ENCODE measurements around the gene EGLN2.
"Not testable (repeated sequence)": the region's sequence is repeated elsewhere in the genome, so short reads cannot be mapped to it uniquely, and the experiment has no call there.

Gene EGLN2

GRCh38 chr19:40850277-40850676, 51.3 kb downstream of the EGLN2 start, which contains the start of gene CYP2A6:
Gene CYP2A6 (minus strand): TSS chr19:40850447. CDS start chr19:40850426, 21 bp downstream.
- not testable (repeated sequence) for DNase-seq

DNA sequence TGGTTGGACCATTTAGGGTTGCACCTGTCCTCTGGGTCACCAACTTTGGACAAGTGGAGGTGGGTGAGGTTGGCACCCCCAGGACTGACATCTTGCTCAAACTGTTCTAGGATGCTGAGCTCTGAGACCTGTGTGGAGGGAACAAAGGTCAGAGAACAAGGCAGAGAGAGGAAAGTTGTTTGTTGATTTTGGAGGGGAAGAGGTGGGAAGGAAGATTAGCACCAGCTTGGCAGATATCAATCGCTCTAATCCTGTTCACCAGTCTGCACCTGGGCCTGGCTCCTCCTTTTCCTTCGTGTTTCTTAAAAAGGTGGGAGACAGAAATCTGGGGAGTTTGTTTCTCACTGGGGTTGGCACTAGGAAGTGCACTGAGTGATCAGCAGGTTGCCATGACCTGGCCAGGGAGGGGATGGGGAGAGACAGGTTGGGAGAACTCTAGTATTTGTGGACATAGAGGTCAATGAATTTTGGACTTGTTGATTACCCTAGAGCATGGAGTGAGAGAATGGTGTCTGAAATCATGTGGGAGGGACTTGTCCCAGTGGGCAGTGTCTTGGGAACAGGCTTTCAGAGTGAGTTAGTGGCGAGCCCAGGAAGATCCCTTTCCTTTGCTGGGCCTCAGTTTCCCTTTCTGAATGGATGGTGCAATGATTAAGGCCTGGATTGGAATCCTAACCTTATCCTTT, 53.6 kb downstream of the EGLN2 start:
- DNase-seq: not testable (repeated sequence)

All from Kasumi-1 (cell line).